HG03060 (cell line): ENCODE measurements around the gene KEAP1.

Experiments used
- ATAC-seq: cut with Tn5 transposase; IDR thresholded peaks from one replicate; pipeline ENCODE4 v1.9.1; 2021; ENCODE audit warnings: low read depth, moderate number of reproducible peaks; ENCODE audit not compliant: unreplicated experiment

Gene KEAP1

GRCh38 chr19:10452726-10453618 lies 50.2 kb downstream of the KEAP1 start:
- ATAC-seq: no peak

DNA sequence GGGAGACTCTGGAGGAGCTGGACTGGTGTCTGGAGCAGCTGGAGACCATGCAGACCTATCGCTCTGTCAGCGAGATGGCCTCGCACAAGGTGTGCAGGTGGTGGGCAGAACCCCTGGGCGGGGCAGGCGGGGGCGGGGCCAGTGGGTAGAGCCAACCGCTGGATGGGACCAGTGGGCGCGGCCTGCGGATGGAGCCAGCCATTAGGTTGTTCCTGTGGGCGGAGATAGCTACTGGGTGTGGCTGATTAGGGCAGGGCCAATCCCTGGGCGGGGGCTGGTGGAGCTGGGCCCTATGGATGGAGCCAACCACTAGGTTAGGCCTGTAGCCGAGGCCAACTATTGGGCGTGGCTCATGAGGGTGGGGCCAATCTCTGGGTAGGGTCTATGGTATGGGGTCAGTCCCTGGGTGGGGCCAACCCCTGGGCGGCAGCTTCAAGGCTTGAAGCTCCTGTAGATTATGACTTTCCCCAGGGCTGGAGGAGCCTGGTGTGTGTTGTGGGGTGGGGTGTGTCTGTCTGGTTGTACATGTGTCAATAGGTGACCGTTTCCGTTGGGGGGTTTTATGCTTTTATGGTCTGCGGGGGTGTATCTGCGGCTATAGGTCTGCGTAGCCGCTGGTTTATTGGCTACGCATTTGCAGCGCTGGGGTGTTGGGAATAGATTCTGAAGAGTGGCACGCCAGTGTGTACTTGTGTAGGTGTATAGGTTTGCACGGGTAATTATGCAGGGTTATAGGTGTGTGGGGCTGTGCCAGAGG lies 52.1 kb downstream of the KEAP1 start:
- no peak for ATAC-seq

DNA sequence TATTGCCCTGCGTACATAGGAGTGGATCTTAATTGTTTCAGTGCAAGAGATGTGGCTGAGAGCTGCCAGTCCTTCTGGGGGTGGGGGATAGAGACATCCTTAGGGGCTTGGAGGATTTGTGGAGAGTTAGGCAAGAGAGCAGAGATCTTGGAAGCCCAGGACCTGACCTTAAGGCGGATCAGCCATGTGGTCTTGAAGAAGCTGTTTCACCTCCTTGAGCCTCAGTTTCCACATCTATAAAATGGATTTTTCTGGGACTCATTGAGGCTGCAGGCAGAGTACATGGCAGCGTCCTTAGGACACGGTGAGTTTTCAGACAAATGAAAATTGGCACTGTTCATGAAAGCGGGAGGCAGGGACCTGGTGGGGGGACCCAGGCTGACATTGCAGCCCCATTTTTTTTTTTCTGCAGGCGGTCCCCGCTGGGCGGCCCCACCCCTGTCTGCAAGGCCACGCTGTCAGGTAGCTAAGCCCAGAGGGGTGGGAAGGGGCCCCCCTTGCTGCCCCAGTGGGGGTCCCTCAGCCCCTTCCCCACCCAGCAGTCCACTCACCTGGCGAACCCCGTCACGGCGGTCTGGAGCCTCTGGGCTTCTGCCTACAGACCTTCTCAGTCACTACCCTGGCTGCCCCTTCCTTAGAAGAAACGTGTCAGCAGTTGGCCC lies 52.8 kb downstream of the KEAP1 start:
- no peak for ATAC-seq

DNA sequence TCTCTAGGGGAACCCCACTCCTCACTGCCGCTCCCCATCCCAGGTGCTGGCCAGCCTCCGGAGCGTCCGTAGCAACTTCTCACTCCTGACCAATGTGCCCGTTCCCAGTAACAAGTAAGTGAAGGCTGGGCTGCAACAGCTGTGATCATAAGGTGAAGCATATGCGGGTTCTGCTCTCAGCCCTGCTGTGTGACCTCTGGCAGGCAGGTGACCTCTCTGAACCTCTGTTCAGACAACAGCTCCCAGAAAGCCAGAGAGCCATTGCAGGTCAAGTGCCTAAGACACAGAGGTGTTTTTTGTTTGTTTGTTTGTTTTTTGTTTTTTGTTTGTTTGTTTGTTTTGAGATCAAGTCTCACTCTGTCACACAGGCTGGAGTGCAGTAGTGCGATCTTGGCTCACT lies 54.1 kb downstream of the KEAP1 start:
- no peak for ATAC-seq

GRCh38 chr19:10442698-10443097 lies 60.5 kb downstream of the KEAP1 start:
- ATAC-seq: no peak

DNA sequence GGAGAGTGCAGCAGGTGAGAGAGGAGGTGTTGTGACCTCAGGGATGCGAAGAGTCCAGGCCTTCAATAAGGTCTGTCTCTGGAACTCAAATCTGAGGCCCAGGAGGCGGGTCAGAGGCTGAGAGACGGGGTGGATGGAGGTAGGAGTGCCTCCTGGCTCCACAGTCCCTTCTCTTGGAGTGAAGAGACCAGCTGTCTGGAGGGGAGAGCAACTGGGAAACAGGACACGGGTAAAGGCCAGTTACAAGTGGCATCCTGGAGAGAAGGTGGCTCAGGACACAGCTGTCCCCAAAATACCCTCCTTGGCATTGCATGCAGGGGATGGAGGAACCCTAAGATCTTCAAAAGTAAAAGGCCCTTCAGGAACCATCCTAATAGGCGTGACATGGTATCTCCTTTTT lies 63.6 kb downstream of the KEAP1 start:
- ATAC-seq: no peak
